B cell (primary cell): Measurements from ENCODE around the gene MSGN1. TPM values are rescaled to one million over a fixed set of nuclear protein-coding genes. Genes with fewer than 3 reads are reported as not detected.
"Not testable (repeated sequence)": the region's sequence is repeated elsewhere in the genome, so short reads cannot be mapped to it uniquely, and the experiment has no call there.

Experiments
- ATAC-seq: fragments of 200-7000 bp; cut with Tn5 transposase; one replicate; pipeline ENCODE4 v1.10.0; 2021; ENCODE audit warnings: low read depth, mild to moderate bottlenecking, moderate number of reproducible peaks, moderate library complexity
- CTCF ChIA-PET: fragments of 350-600 bp; sonication (Branson Sonifier 250); formaldehyde crosslinking; loops from one replicate; lab custom pipeline; 2021; ENCODE audit warnings: antibody characterized with exemption, inconsistent platforms; lab: Charles Lee
- POLR2A ChIA-PET: fragments of 350-600 bp; sonication (Branson Sonifier 250); formaldehyde crosslinking; loops from one replicate; lab custom pipeline; 2021; ENCODE audit warnings: antibody characterized with exemption; lab: Charles Lee
- DNase-seq: peaks from one replicate; pipeline ENCODE4 v3.0.0; 2013
- H2AFZ ChIP-seq: 2 replicates; pipeline ENCODE4 v1.6.1; 2012; ENCODE audit warnings: mild to moderate bottlenecking, low read depth, low read length; ENCODE audit not compliant: insufficient read depth, poor library complexity, severe bottlenecking
- H3K27ac ChIP-seq, 2 donors: 1 replicate in 1 of 2; 2 replicates in 1 of 2; pipeline ENCODE4 v1.5.1; 2012 to 2013; ENCODE audit warnings: low read length in 2 of 2, mild to moderate bottlenecking in 2 of 2, moderate library complexity in 1 of 2
- H3K27me3 ChIP-seq, 4 experiments: fragments of 200-600 bp in 1 of 4; sonication (generic) in 1 of 4; replicated peaks in 1 of 4; 1 replicate in 2 of 4; 2 replicates in 2 of 4; pipeline versions ENCODE4 v1.6.1 to v1.7.0; 2013 to 2016; ENCODE audit warnings: low read length in 3 of 4, mild to moderate bottlenecking in 2 of 4, mixed read lengths in 1 of 4, moderate library complexity in 1 of 4; ENCODE audit not compliant: insufficient read depth in 4 of 4, control insufficient read depth in 3 of 4; ENCODE audit errors: control extremely low read depth in 1 of 4
- H3K36me3 ChIP-seq, 2 experiments: replicated peaks in 1 of 2; 1 replicate in 1 of 2; 2 replicates in 1 of 2; pipeline versions ENCODE4 v1.6.1 to v1.7.1; 2013; ENCODE audit warnings: low read length in 1 of 2; ENCODE audit not compliant: insufficient read depth in 2 of 2, control insufficient read depth in 1 of 2; ENCODE audit errors: control extremely low read depth in 1 of 2, extremely low read depth in 1 of 2
- H3K4me1 ChIP-seq, 2 donors: fragments of 200-600 bp in 1 of 2; sonication (generic) in 1 of 2; 1 replicate in 1 of 2; 2 replicates in 1 of 2; pipeline versions ENCODE4 v1.5.1 to v1.6.1; 2013 to 2017; ENCODE audit warnings: low read length in 2 of 2; ENCODE audit not compliant: control insufficient read depth in 2 of 2, insufficient read depth in 2 of 2
- H3K4me2 ChIP-seq: replicated peaks from 2 replicates; pipeline ENCODE3; 2012; ENCODE audit warnings: mild to moderate bottlenecking, low read depth, low read length; ENCODE audit not compliant: poor library complexity, severe bottlenecking
- H3K4me3 ChIP-seq, 5 experiments: fragments of 200-600 bp in 1 of 5; sonication (generic) in 1 of 5; 1 replicate in 3 of 5; 2 replicates in 2 of 5; pipeline versions ENCODE4 v1.5.1 to v1.7.0; 2011 to 2016; ENCODE audit warnings: low read length in 4 of 5, mild to moderate bottlenecking in 4 of 5, low read depth in 2 of 5, control low read depth in 1 of 5, moderate library complexity in 1 of 5; ENCODE audit not compliant: insufficient read depth in 1 of 5; ENCODE audit errors: control extremely low read depth in 1 of 5, extremely low read depth in 1 of 5
- H3K79me2 ChIP-seq: fragments of 200-600 bp; sonication (generic); one replicate; pipeline ENCODE4 v1.6.0; 2016; ENCODE audit warnings: low read length; ENCODE audit not compliant: control insufficient read depth, insufficient read depth
- H3K9ac ChIP-seq: fragments of 200-600 bp; sonication (generic); 2 replicates; pipeline ENCODE4 v1.6.1; 2017; ENCODE audit warnings: mild to moderate bottlenecking, low read length, moderate library complexity
- H3K9me3 ChIP-seq, 3 donors: one replicate each; pipeline versions ENCODE4 v1.6.1 to v1.7.1; 2013; ENCODE audit warnings: low read length in 2 of 3; ENCODE audit not compliant: control insufficient read depth in 2 of 3, insufficient read depth in 1 of 3; ENCODE audit errors: control extremely low read depth in 1 of 3
- H4K20me1 ChIP-seq: 2 replicates; pipeline ENCODE4 v1.6.0; 2012; ENCODE audit warnings: mild to moderate bottlenecking, low read length; ENCODE audit not compliant: insufficient read depth, control insufficient read depth, poor library complexity, severe bottlenecking
- H3K27ac Mint-ChIP-seq: one replicate; pipeline ENCODE4 v1.8.0; 2021; ENCODE audit warnings: mixed read lengths
- H3K27me3 Mint-ChIP-seq: one replicate; pipeline ENCODE4 v1.8.0; 2021; ENCODE audit warnings: mixed read lengths
- H3K4me1 Mint-ChIP-seq: one replicate; pipeline ENCODE4 v1.8.0; 2021; ENCODE audit warnings: mixed read lengths
- H3K4me3 Mint-ChIP-seq: one replicate; pipeline ENCODE4 v1.8.0; 2021; ENCODE audit warnings: mixed read lengths
- H3K9me3 Mint-ChIP-seq: one replicate; pipeline ENCODE4 v1.8.0; 2022; ENCODE audit warnings: mixed read lengths; ENCODE audit not compliant: insufficient read depth
- CTCF ChIP-seq: fragments of 200-600 bp; IDR thresholded peaks from one replicate; pipeline ENCODE4 v1.8.0; 2022; ENCODE audit warnings: antibody characterized with exemption, mild to moderate bottlenecking
- EZH2 ChIP-seq: IDR thresholded peaks from 2 replicates; pipeline ENCODE4 v1.6.1; 2012; ENCODE audit warnings: borderline replicate concordance, low read depth, mild to moderate bottlenecking, moderate library complexity, low read length; ENCODE audit not compliant: insufficient read depth, poor library complexity, severe bottlenecking
- WGBS: methylation state at CpG from one replicate; pipeline ENCODE4 v1.1.5; 2013; ENCODE audit warnings: missing lambda C conversion rate; ENCODE audit not compliant: insufficient coverage; 5-methylcytosine and 5-hydroxymethylcytosine counted together
- intact Hi-C: fragments of 100-400 bp; cut with micrococcal nuclease; formaldehyde crosslinking; loops from one replicate; pipeline ENCODE4 v1.10.0; 2022
- polyA plus RNA-seq: library from polyadenylated mRNA; depleted of rRNA; stranded (reverse); fragments of >200 nt; gene quantifications from 2 replicates; pipeline ENCODE4 v1.2.3, GENCODE V29; 2012
- total RNA-seq, 2 donors: library from RNA; stranded (reverse); fragments of 120-200 nt in 1 of 2; gene quantifications; 1 replicate in 1 of 2; 2 replicates in 1 of 2; pipeline versions ENCODE4 v1.2.3 to v1.2.4, GENCODE V29; 2013 to 2022

Gene MSGN1
- total and polyA plus RNA-seq, 2 donors (not counting 1 experiment from before 2014, with no cell fraction given), result not detected

GRCh38 chr2:17822445-17823117 is 6.3 kb downstream of the MSGN1 start:
- TF ChIP-seq EZH2 (no peak), CTCF (no peak)
- ChIA-PET CTCF (interaction anchor here (0.8 to 4.8 kb wide), 7 partner anchors 8 to 103 kb away, joined by 3 to 23 read pairs (median 5); no protein-coding TSS in a partner anchor), POLR2A (interaction anchor here (0.6 to 1.8 kb wide), 5 partner anchors 9 to 69 kb away, joined by 3 to 11 read pairs (median 6); partner anchors contain the start of genes GEN1 and SMC6)
- DNase-seq (peak; percentile 41), ATAC-seq (peak; percentile 63)
- no peaks in the 10 kb centered on the region for H4K20me1 ChIP-seq
- H3K27ac ChIP-seq, result peak overlapping the region; percentile 63 to 79
- 60% methylated on average over 2 of the region's 4 CpGs for WGBS
- peaks cover 60% of the 10 kb centered on the region for H3K4me1 Mint-ChIP-seq
- H3K36me3 ChIP-seq, result no peaks in the 10 kb centered on the region
- H3K4me3 ChIP-seq, result peak overlapping the region in 1 of 5 experiments; percentile 11
- H3K9me3 ChIP-seq, result no peaks in the 10 kb centered on the region
- no peaks in the 10 kb centered on the region for H3K79me2 ChIP-seq
- intact Hi-C loops, result loop anchor here (2.0 to 5.0 kb wide), 2 partner anchors 18 to 35 kb away; no protein-coding TSS in a partner anchor
- H3K27ac Mint-ChIP-seq, result peak overlapping the region; percentile 78
- H3K4me2 ChIP-seq, result peak overlapping the region; percentile 47
- H3K27me3 Mint-ChIP-seq, result no peaks in the 10 kb centered on the region
- peaks cover 46 to 49% of the 10 kb centered on the region in 2 donors for H3K4me1 ChIP-seq
- H3K4me3 Mint-ChIP-seq, result peak overlapping the region; percentile 72
- H3K27me3 ChIP-seq, result no peaks in the 10 kb centered on the region
- peak overlapping the region; percentile 25 for H3K9ac ChIP-seq
- H3K9me3 Mint-ChIP-seq, result no peaks in the 10 kb centered on the region
- peak overlapping the region; percentile 61 for H2AFZ ChIP-seq

GRCh38 chr2:17823646-17824045 is 7.4 kb downstream of the MSGN1 start:
- ChIA-PET POLR2A (interaction anchor here (1.8 kb wide), 1 partner anchor 10 kb away, joined by 11 read pairs; no protein-coding TSS in a partner anchor), CTCF (interaction anchor here (1.2 to 4.8 kb wide), 4 partner anchors 10 to 104 kb away, joined by 3 to 23 read pairs (median 10); no protein-coding TSS in a partner anchor)
- not testable (repeated sequence) for H3K9me3 ChIP-seq, H3K4me2 ChIP-seq, H3K27me3 ChIP-seq, H3K9ac ChIP-seq, H3K4me3 ChIP-seq, H3K36me3 ChIP-seq, H3K9me3 Mint-ChIP-seq, H4K20me1 ChIP-seq, H3K79me2 ChIP-seq, H3K27me3 Mint-ChIP-seq
- peak overlapping the region; percentile 12 for H2AFZ ChIP-seq
- Mint-ChIP-seq H3K4me3 (peak overlapping the region; percentile 19), H3K4me1 (peaks cover 57% of the 10 kb centered on the region), H3K27ac (peak overlapping the region; percentile 80)
- ATAC-seq, result peak; percentile 29
- peak; percentile 39 for DNase-seq
- peaks cover 46 to 49% of the 10 kb centered on the region in 2 donors for H3K4me1 ChIP-seq
- H3K27ac ChIP-seq, result peak overlapping the region in 1 of 2 donors; percentile 74
- WGBS, result 0% methylated on average over 1 of the region's 4 CpGs
- intact Hi-C loops, result loop anchor here (2.0 to 5.0 kb wide), 2 partner anchors 19 to 36 kb away; no protein-coding TSS in a partner anchor
